Keratinocyte (primary cell): ENCODE data around the gene CACFD1. TPM values are rescaled to one million over a fixed set of nuclear protein-coding genes. Genes with fewer than 3 reads are reported as not detected.

Source experiments
- DNase-seq: peaks from one replicate; pipeline ENCODE4 v3.0.0-alpha.2; 2011; ENCODE audit warnings: low read depth, missing footprints, low spot score
- FAIRE-seq: peaks from 2 replicates; lab custom pipeline; 2011; peaks lifted over from hg19 to GRCh38; lab: Jason Lieb, UNC
- H2AFZ ChIP-seq: 2 replicates; pipeline ENCODE4 v1.6.0; 2012; ENCODE audit warnings: low read length, control low read depth, inconsistent platforms; ENCODE audit not compliant: control insufficient read depth
- H3K27ac ChIP-seq: 2 replicates; pipeline ENCODE4 v1.5.1; 2011; ENCODE audit warnings: low read length; ENCODE audit not compliant: control insufficient read depth, insufficient read depth
- H3K27me3 ChIP-seq: 3 replicates; pipeline ENCODE4 v1.6.0; 2011; ENCODE audit warnings: low read length; ENCODE audit not compliant: control insufficient read depth, insufficient read depth; ENCODE audit errors: extremely low read depth
- H3K36me3 ChIP-seq, 2 experiments: 2 replicates in 1 of 2; 3 replicates in 1 of 2; pipeline ENCODE4 v1.5.1; 2011; ENCODE audit warnings: low read length in 2 of 2, mild to moderate bottlenecking in 1 of 2; ENCODE audit not compliant: control insufficient read depth in 2 of 2, insufficient read depth in 2 of 2; ENCODE audit errors: extremely low read depth in 1 of 2
- H3K4me1 ChIP-seq: 3 replicates; pipeline ENCODE4 v1.5.1; 2011; ENCODE audit warnings: low read length; ENCODE audit not compliant: control insufficient read depth, insufficient read depth; ENCODE audit errors: extremely low read depth
- H3K4me2 ChIP-seq: 3 replicates; pipeline ENCODE4 v1.6.0; 2011; ENCODE audit warnings: low read depth, low read length; ENCODE audit not compliant: control insufficient read depth, insufficient read depth; ENCODE audit errors: extremely low read depth
- H3K4me3 ChIP-seq, 3 experiments: fragments of 200-600 bp in 1 of 3; sonication (generic) in 1 of 3; 2 replicates in 2 of 3; 3 replicates in 1 of 3; pipeline ENCODE4 v1.5.1; 2011 to 2016; ENCODE audit warnings: low read length in 3 of 3, mild to moderate bottlenecking in 3 of 3, control low read depth in 2 of 3, inconsistent platforms in 1 of 3, low read depth in 1 of 3, mixed read lengths in 1 of 3, mixed run types in 1 of 3, moderate library complexity in 1 of 3; ENCODE audit not compliant: control insufficient read depth in 2 of 3, insufficient read depth in 2 of 3; ENCODE audit errors: extremely low read depth in 1 of 3
- H3K79me2 ChIP-seq: 2 replicates; pipeline ENCODE4 v1.6.0; 2012; ENCODE audit warnings: low read length; ENCODE audit not compliant: control insufficient read depth, insufficient read depth
- H3K9ac ChIP-seq: 3 replicates; pipeline ENCODE4 v1.6.0; 2011; ENCODE audit warnings: low read length; ENCODE audit not compliant: control insufficient read depth, insufficient read depth; ENCODE audit errors: extremely low read depth
- H3K9me1 ChIP-seq: 3 replicates; pipeline ENCODE4 v1.6.0; 2011; ENCODE audit warnings: low read length; ENCODE audit not compliant: control insufficient read depth, insufficient read depth; ENCODE audit errors: extremely low read depth
- H3K9me3 ChIP-seq: 2 replicates; pipeline ENCODE4 v1.5.1; 2012; ENCODE audit warnings: low read depth, low read length; ENCODE audit not compliant: control insufficient read depth
- H4K20me1 ChIP-seq: 3 replicates; pipeline ENCODE4 v1.6.0; 2011; ENCODE audit warnings: low read length; ENCODE audit not compliant: control insufficient read depth, insufficient read depth; ENCODE audit errors: extremely low read depth
- EZH2 ChIP-seq: IDR thresholded peaks from one replicate; pipeline ENCODE4 v1.6.1; 2012; ENCODE audit warnings: inconsistent platforms, mild to moderate bottlenecking, low read length, moderate library complexity
- dilution Hi-C: fragments of 300-500 bp; cut with MboI; formaldehyde crosslinking; loops from one replicate; pipeline ENCODE4 v1.7.0; 2020; ENCODE audit warnings: low sequenced_read_pairs; ENCODE audit not compliant: extremely low pct_ligation_motif_present
- polyA plus RNA-seq, 5 experiments: library from polyadenylated mRNA; depleted of rRNA in 3 of 5; stranded (reverse) in 3 of 5; stranded (forward) in 1 of 5; unstranded in 1 of 5; fragments of >200 nt; gene quantifications; 1 replicate in 1 of 5; 2 replicates in 3 of 5; 3 replicates in 1 of 5; pipeline versions ENCODE4 v1.2.1 to v1.2.3, GENCODE V29; 2011 to 2012; ENCODE audit warnings: missing spikeins in 2 of 5, low read depth in 1 of 5, low replicate concordance in 1 of 5
- TF ChIP-seq, protein P1 (sequence below), 3 experiments: IDR thresholded peaks in 1 of 3; conservative IDR thresholded peaks in 1 of 3; optimal IDR thresholded peaks in 1 of 3; 2 replicates in 2 of 3; 3 replicates in 1 of 3; pipeline versions ENCODE3 to v1.5.1; 2011; ENCODE audit warnings: low read length in 3 of 3, mild to moderate bottlenecking in 3 of 3, moderate library complexity in 2 of 3, control low read depth in 1 of 3, inconsistent platforms in 1 of 3; ENCODE audit not compliant: insufficient read depth in 2 of 3; ENCODE audit errors: extremely low read depth in 1 of 3

The CACFD1 gene
- polyA plus RNA-seq, 1 donor (not counting 4 experiments of a cell fraction or from before 2014, with no cell fraction given): 3.4 TPM

DNA sequence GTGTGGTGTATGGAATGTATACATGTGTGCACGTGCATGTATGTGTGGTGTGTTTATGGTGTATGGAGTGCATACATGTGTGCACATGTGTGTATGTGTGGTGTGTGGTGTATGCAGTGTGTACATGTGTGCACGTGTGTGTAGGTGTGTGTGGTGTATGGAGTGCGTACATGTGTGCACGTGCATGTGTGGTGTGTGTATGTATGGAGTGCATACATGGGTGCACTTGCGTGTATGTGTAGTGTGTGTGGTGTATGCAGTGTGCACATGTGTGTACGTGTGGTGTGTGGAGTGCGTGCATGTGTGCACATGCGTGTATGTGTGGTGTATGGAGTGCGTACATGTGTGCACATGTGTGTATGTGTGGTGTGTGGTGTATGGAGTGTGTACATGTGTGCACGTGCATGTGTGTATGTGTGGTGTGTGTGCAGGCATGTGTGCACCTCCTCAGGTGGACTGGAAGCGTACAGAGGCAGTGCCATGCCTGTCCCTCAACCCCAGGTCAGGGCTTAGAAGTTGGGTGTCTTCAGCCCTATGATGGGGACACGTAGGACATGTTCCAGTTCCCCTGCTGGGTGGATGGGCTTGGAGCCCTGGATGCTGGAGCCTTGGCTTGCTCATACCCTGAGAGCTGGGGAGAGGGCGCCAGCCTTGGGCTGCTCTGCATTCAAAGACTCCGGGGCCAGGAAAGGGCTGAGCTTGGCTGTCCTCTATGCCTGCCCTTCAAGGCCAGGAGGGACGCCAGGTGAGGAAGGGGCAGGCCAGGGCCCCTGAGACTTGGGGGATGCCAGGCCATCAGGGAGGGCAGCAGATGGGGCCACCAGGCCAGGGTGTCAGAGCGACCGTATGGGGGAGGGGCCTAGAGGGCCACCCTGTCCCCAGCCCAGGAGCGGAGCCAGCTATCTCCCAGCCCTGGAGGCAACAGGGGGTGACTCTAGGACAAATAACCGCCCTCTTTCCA, 52.8 kb downstream of the CACFD1 start:
- Histone ChIP-seq H3K4me2 (no peak overlapping the region), H4K20me1 (no peaks in the 10 kb centered on the region), H3K27me3 (peaks cover 22% of the 10 kb centered on the region), H2AFZ (no peak overlapping the region), H3K9me3 (peaks cover 2% of the 10 kb centered on the region), H3K9me1 (no peaks in the 10 kb centered on the region), H3K36me3 (no peaks in the 10 kb centered on the region), H3K4me1 (peaks cover 12% of the 10 kb centered on the region), H3K27ac (no peak overlapping the region), H3K79me2 (no peaks in the 10 kb centered on the region), H3K4me3 (no peak overlapping the region), H3K9ac (no peak overlapping the region)
- dilution Hi-C loops: no loop called here
- DNase-seq (no peak), FAIRE-seq (no peak)
- TF ChIP-seq, protein P1, sequence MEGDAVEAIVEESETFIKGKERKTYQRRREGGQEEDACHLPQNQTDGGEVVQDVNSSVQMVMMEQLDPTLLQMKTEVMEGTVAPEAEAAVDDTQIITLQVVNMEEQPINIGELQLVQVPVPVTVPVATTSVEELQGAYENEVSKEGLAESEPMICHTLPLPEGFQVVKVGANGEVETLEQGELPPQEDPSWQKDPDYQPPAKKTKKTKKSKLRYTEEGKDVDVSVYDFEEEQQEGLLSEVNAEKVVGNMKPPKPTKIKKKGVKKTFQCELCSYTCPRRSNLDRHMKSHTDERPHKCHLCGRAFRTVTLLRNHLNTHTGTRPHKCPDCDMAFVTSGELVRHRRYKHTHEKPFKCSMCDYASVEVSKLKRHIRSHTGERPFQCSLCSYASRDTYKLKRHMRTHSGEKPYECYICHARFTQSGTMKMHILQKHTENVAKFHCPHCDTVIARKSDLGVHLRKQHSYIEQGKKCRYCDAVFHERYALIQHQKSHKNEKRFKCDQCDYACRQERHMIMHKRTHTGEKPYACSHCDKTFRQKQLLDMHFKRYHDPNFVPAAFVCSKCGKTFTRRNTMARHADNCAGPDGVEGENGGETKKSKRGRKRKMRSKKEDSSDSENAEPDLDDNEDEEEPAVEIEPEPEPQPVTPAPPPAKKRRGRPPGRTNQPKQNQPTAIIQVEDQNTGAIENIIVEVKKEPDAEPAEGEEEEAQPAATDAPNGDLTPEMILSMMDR (optimal IDR thresholded peaks at IDR 0.05 in 1 of 3, IDR thresholded peaks at IDR 0.05 in 1 of 3, conservative IDR thresholded peaks at IDR 0.05 in 1 of 3; ENCODE audit: extremely low read depth in 1 of 3, insufficient read depth in 2 of 3, low read length in 3 of 3): no peak
- TF ChIP-seq EZH2: no peak

DNA sequence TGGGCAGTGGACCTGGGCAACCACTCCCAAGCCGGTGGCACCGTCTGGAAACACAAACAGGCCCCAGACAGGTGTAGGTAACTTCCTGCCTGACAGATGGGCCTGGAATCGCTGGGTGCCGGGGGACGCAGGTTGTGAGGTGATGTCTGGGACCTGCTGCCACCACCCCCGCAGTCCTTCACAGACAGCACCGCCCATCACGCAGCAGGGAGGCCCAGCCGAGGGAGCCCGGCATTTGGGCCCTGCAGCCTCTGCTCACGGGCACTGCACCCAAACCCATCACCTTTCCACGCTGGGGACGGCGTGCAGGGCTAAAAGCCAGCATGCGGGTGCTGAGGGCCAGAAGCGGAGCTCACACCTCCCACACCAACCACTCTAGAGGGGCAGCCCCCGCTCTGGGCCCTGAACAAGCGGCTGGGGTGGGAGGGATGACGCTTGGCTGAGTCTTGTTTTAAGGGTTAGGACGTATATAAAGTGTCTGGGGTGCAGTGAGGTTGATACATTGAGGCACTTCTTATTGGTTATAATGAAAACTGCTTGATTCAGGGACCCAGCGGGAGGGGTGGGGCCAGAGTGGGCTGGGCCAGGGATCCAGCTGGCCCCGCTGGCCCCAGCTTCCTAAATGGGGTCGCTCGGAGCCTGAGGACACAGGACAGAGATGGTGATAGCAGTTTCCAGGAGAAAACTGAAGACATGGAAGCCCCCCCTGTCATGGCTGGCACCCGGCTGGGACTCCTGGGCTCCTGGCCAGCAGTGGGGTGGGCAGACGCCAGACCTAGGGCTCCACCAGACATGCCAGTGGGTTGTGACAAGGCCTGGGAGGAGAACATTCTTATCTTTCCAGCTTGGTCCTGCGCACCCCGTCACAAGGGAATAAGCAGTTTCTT, 53.7 kb downstream of the CACFD1 start:
- dilution Hi-C loops: no loop called here
- Histone ChIP-seq H2AFZ (no peak overlapping the region), H3K9me3 (peaks cover 2% of the 10 kb centered on the region), H3K79me2 (no peaks in the 10 kb centered on the region), H3K36me3 (no peaks in the 10 kb centered on the region), H3K9ac (no peak overlapping the region), H3K9me1 (no peaks in the 10 kb centered on the region), H3K27ac (no peak overlapping the region), H3K4me3 (no peak overlapping the region), H3K4me1 (peaks cover 12% of the 10 kb centered on the region), H3K4me2 (no peak overlapping the region), H3K27me3 (peaks cover 14% of the 10 kb centered on the region), H4K20me1 (no peaks in the 10 kb centered on the region)
- no peak for TF ChIP-seq EZH2
- TF ChIP-seq, protein P1 (optimal IDR thresholded peaks at IDR 0.05 in 1 of 3, IDR thresholded peaks at IDR 0.05 in 1 of 3, conservative IDR thresholded peaks at IDR 0.05 in 1 of 3; ENCODE audit: extremely low read depth in 1 of 3, insufficient read depth in 2 of 3, low read length in 3 of 3): no peak
- DNase-seq: no peak
- no peak for FAIRE-seq
